Posterior vena cava (tissue), 2 donors: ENCODE results near the gene SFRP5. TPM values are rescaled to one million over a fixed set of nuclear protein-coding genes. Genes with fewer than 3 reads are reported as not detected.
A peak's percentile ranks its signal among the peaks of the same experiment; 100 is the strongest.

Experiments
- DNase-seq: peaks from one replicate; pipeline ENCODE4 v3.0.0-alpha.2; 2020; ENCODE audit warnings: low spot score
- intact Hi-C, 2 donors: fragments of 100-400 bp; cut with DNase I; formaldehyde crosslinking; loops; one replicate each; pipeline versions ENCODE4 v1.14.1 to v1.14.2; 2022 to 2023
- total RNA-seq, 2 donors: library from RNA; stranded (reverse); fragmentation: NEBNext Ultra II Directional; extraction: Animal tissue kit (Norgen Biotek cat#: 25700); gene quantifications; one replicate each; pipeline ENCODE4 v1.2.1, GENCODE V29; 2021
- donor health status: DM: yes; HTN: yes; CAD: no.
- donor health status: DM: yes; HTN: yes; CAD: no.

Gene SFRP5
- total RNA-seq, 2 donors from 2014 or later, result 0.38 to 0.56 TPM

DNA sequence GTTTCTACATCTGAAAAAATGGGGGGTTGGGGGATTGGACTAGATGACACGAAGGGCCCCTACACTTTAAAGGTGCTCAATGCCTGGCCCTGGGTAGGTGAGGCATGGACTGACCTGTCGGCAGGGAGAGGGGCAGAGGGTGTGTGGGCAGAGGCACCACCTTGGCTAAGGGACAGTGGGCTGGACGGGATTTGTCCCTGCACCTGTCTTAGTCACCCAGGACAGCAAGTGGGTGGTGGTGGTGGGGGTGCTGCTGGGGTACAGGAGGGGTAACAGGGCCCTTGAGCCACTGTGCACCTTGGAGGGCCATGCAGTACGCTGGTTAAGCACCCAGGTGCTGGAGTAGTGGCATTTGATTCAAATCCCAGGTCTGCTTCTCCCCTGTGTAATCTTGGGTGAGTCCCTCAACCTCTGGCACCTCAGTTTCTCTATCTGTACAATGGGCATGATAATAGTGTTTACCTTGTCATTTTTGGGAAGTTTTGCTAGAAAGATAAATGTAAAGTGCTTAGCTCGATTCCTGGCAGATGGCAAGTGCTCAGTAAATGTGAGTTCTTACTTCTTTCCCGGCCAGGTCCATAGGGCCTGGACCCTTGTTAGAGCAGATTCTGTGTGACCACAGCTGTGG is 18.1 kb upstream of the SFRP5 start:
- intact Hi-C loops, result loop anchor here (5.0 to 10.0 kb wide), 2 partner anchors 75 to 77 kb away; no protein-coding TSS in a partner anchor

DNA sequence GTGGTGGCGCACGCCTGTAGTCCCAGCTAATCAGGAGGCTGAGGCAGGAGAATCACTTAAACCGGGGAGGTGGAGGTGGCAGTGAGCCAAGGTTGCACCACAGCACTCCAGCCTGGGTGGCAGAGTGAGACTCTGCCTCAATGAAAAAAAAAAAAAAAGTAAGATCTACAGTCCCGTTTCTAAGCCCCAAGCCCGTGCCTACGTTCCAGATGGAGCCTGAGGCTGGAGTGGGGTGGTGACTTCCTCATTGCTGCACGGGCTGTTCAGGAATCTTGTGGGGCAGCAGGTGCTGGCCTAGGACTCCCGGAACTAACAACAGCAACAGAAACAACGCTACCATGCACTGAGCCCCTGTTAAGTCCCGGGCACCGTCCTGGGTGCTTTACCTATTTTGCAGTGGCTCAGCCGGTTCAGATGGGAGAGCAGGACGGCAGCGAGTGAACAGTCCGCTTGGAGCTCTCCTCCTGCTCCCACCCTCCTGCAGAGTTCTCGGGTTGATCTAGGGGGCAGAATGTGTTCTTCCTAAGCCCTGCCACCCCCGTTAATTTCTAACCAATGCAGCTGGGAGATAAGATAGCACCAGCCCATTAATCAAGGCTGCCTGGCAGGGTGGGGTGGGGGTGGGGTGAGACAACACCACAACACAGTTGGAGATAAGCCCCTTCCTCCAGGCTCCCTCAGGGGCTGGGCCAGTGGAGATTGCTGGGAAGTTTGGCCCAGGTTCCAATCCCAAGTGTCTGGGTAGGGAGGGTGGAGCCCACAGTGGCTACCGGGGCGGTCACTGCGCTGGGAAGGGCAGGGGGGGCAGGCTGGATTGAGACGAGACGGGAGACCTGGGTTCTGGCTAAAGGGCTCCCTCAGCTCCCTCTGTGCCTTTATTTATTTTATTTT is 17.0 kb upstream of the SFRP5 start:
- peak; percentile 58 for DNase-seq
- intact Hi-C loops, result no loop called here

More for the DNA sequence above, 18.1 kb upstream of the SFRP5 start:
- DNase-seq, result no peak

DNA sequence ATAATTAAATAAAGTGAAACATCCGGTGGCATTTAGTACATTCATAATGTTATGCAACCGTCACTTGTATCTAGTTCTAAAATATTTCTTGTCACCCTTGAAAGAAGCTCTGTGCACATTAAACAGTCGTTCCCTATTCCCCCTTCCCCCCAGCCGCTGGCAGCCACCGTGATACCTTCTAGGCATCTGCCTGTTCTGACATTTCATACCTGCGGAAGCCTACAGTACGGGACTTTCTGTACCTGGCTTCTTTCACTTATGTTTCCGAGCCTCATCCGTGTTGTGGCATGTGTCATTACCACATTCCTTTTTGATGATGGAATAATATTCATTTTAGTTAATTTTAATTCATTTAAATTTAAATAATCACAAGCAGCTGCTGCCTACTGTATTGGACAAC is 13.9 kb upstream of the SFRP5 start:
- peak; percentile 5 for DNase-seq
- intact Hi-C loops, result no loop called here

DNA sequence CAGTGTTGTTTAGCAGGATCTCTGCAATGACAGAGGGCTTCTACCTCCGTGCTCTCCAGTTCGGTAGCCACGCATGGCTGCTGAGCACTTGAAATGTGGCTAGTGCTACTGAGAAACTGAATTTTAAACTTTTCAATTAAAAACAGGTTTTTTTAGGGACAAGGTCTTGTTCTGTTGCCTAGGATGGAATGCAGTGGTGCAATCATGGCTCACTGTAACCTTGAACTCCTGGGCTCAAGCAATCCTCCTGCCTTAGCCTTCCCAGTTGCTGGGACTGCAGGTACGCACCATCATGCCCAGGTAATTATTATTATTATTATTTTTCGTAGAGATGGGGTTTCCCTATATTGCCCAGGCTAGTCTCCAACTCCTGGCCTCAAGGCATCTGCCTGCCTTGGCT is 13.4 kb upstream of the SFRP5 start:
- intact Hi-C loops, result no loop called here
- no peak for DNase-seq

DNA sequence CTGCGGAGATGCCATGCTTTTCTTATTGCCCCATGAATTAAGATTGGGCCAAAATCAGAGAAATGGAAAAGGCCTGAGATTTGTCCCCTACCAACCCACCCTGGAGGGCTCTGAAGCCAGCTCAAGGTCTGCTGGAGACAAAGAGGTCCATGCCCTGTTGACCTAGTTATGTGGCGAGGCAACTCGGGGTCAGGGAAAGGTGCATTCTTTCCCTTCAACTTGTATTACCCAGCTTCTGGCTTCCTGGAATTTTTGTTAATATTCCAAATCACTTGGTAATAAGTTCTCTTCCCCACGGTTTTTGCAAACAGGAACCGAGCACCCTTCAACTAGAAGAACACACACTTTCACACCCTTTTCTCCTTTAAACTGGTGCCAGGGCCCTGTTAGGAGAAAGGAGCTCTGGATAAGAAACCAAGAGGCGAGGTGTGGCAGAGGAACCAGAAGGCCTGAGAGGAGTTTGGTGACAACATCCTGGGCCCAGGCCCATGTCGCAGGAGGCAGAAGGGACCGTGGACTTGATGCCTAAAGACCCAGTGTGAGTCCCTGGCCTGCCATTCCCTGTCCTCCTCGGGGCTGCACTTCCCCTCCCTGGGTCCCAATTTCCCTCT is 12.5 kb upstream of the SFRP5 start:
- no peak for DNase-seq
- intact Hi-C loops, result no loop called here

DNA sequence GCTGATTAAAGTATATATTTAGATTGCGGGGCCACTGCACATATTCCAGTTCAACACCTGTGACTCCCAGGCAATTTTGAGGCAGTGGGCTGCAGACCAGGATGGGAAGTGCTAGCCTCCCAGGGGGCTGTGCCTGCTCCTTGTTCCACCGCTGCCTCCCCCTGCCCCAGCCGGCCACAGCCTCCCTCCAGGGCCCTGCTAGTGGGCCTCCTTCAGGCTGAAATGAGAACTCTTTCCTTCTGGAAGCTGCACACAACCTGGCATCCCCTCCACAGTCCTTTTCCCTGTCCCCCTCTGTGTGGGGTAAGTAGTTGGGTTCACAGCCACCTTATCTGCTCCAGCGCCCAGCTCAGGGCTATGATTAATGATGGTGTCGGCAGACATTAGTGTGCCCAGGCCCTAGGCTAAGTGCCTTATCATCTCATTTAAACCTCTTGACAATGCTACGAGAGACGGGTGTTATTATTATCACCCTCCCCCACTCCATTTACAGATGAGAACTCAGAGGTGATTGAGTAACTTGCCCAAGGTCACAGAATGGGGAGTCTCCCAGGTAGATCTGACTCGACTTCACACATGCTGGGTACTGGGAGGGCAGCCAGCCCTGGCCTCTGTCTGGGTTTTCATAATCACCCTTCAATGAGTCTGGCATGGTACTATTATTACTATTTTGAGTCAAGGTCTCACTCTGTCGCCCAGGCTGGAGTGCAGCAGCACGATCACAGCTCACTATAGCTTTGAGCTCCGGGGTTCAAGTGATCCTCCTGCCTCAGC is 10.8 kb upstream of the SFRP5 start:
- DNase-seq, result no peak
- intact Hi-C loops, result no loop called here

DNA sequence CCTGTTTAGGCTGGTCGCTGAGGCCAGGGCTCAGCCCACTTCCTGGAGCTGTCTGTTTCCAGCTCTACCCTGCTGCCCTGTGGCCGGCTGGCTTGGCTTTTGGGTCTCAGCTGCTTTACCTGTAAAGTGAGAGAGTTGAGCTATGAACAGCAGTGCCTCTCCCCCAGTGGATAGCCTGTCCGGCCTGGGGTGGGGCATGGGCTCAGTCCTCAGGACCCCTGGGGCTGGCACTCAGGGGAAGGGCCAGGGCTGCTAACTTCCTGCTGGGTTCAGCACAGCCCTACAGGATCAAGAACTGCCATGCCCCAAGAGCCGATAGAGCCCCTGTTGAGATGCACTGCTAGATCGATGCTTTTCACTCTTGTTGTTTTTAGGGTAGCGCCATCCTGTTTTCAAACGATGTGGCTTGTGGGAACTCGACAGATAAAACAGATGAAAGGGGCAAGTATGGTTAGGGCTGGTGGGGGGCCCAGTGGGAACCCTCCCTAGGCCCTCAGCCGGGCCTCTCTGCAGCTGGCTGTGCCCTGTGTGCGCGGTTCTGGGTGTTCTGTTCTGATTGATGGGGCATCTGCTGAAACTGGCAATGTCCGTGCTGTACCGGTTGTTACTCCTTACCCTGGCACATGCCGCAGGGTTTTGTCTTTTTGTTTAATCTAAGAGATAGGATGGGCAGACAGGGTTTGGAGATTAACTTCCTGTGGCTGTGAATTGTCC is 10.0 kb upstream of the SFRP5 start:
- DNase-seq, result no peak
- intact Hi-C loops, result no loop called here

DNA sequence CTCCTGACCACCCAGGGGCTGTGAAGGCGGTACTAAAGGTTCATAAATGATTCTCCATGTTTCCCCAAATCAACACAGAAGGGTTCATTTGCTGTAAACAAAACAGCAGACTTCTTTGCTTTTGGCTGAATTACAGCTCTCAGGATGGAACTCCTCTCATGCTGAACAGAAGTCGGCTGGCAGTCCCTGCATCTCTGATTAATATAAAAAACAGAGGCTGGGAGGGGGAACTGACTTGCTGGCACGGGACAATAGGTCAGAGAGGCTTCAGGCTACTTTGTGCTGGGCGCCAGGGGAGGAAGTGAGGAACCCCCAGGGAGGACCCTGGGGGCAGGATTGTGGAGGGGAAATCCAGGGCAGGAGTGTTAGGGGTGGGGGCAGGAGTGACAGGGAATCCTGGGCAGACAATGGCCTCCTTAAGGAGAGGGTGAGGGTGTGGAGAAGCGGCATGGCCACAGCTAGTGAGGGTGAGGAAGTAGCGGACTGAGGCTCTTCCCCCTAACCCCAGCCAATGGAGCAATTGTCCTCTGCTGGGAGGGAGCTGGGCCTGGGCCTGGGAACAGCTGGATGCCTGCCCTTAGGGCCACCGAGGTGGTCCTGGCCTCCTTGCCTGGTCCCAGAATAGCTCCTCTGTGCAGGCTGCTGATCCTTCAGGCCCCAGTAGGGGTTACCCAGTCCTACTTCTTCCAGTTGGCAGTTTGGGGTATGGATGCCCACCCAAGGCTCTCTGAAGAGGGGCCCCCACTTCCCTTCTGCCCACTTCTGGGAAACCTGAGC is 9.2 kb upstream of the SFRP5 start:
- intact Hi-C loops, result no loop called here
- no peak for DNase-seq

DNA sequence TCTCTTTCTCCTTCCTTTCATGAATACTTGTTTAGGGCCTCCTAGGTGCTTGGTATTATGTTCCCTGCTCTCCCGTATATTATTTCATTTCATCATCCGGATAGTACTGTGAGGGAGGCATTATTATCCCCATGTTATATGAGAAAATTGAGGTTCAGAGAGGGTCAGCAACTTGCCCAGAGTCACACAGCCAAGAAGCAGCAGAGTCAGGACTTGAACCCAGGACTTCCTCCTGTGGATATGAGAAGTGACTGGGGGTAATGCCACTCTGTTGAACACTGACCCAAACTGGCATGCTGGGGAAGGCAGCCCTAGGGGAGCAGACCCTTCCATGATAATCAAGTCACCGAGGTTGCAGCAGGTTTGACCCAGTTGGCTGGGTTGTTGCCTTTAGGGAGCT is 8.2 kb upstream of the SFRP5 start:
- no peak for DNase-seq
- intact Hi-C loops, result no loop called here

DNA sequence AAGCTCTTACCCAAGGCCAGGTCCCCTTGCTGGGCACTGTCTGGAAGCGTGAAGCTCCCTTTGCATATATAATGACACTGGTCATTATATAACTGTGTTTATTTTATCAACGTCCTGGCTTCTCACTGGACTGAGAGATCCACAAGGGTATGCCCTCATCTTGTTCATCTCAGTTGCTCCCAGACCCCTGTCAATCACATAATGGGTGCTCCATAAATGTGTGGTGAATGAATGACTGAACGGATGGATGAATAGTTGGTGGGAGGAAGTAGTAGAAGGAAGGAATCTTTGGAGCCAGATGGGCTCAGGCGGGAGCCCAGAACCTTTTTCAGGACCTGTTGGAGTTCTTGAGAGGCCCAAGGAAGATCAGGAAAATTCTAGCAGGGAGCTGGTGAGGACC is 7.7 kb upstream of the SFRP5 start:
- intact Hi-C loops, result no loop called here

DNA sequence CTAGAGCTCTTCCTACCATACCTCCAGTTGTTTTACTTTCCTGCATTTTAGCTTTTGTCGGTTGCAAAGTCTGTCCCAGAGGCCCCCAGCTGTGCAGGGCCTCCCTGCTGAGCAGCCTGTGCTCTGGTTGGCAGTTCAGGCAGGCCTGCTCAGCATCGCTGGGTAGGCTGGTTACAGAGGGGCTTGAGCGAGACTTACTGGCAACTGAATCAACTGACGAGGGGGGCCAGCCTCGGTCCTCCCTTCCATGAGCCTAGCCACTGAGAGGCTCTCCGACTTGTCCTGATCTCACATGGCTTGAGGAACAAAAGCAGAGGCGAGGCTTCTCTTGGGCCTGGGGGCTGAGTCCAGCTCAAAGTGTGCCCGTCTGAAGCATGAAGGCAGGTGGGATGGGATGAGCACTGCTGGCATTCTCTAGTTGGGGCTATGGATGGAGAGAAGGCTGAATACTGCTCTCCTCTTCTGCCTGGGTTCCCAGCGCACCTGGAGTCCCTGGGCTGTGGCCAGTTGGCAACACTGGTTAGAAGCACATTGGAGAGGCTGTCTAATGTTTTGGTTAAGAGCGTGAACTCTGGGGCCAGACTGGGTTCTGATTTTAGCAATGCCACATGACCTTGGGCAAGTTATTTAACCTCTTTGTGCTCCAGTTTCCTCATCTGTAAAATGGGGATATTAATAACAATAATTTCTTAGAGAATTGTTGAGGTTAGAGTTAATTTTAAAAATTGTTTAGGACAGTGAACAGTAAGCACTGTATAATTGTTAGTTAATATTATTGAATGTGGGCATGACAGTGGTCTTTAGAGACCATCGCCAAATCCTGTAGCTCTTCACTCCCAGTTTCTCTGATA is 6.9 kb upstream of the SFRP5 start:
- DNase-seq, result no peak

More for the DNA sequence above, 7.7 kb upstream of the SFRP5 start:
- no peak for DNase-seq

DNA sequence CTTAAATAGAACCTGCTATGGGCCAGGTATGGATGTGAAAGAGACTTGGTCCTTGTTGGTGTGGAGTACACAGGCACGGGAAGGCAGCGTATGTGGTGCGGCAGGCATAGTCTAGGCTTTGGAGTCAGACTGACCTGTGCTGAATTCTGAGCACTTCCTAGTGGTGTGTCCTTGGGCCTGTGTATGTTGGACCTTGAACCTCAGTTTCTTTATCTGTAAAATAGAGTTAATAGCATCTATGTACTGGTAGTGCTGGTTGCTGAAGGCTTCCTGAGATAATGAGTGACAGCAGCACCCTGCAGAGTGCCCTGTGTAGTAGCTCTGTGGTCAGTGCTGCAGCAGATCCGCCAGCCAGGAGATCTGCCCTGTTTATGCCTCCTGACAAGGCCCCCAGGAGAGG is 5.3 kb upstream of the SFRP5 start:
- DNase-seq, result no peak
- intact Hi-C loops, result no loop called here

More for the DNA sequence above, 6.9 kb upstream of the SFRP5 start:
- intact Hi-C loops, result no loop called here

DNA sequence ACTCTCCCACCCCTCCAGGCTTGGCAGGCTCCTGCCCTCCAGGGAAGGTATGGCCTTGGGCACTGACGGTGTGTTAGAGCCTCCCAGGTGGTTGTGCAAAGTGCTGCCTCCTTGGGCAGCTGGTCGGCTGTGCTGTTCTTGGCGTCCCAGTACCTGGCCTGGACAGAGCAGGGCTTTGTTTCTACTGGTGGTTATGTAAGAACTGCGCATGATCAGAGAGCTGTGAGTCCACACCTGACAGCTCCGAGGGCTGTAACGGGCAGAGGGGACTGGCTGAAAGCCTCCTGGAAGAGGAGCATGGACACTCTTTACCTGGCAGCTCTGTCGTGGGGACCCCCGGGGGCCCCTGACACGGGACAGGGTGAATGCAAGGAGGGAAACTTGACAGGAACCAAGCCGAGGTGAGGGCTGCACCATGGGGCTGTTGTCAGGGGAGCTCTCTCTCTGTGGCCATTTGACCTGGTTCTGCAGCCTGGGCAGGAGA is 3.1 kb upstream of the SFRP5 start:
- intact Hi-C loops, result no loop called here
- DNase-seq, result no peak

DNA sequence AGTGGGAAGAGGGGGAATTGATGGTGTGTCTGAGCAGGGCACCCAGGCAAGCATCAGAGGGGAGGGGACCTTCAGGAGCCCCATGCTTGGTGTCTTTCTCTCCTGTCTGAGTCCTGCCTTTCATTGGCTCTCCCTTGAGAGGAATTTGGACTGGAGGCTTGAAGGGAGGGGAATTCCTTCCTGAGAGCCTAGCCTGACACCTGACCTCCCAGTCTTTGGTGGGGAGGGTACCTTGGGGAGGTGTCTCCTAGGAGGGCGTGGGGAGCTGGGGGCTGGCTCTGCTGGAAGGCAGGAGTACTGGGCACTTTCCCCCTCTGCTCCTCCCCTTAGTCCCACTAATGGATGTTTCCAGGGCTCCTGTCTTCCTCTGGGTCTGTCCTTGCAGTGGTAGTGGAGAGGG is 1.3 kb upstream of the SFRP5 start:
- DNase-seq, result no peak
- intact Hi-C loops, result no loop called here

DNA sequence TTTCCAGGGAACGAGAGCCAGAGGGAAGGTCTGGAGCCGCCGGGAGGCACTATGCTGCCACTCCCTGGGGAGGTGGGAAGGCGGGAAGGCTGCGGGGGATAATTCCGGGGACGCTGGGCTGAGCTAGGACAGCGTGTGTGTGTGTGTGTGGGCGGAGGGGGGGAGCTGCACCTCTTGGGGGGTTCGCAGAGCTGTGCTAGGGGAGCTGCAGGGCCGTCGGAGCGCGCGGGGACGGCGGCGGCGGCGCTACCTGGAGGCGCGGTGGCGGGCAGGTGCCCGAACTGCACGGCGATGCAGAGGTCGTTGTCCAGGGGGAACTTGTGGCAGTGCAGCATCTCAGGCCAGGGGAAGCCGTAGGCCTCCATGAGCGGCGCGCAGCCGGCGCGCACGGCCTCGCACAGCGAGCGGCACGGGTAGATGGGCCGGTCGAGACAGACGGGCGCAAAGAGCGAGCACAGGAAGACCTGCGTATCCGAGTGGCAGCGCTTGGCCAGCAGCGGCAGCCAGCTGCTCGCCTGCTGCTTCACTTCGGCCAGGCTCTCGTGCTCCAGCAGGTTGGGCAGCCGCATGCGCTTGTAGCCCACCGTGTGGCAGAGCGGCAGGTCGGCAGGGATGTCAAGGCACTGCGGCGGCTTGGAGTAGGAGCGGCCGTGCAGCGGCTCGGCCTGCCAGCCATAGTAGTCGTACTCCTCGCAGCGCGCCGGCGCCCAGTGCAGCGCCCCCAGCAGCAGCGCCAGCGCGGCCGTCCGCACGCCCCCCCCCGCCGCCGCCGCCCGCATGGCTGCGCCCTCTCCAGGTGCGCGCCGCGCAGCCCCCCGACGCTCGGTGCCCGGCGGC is 526 bp downstream of the SFRP5 start:
- DNase-seq, result no peak

DNA sequence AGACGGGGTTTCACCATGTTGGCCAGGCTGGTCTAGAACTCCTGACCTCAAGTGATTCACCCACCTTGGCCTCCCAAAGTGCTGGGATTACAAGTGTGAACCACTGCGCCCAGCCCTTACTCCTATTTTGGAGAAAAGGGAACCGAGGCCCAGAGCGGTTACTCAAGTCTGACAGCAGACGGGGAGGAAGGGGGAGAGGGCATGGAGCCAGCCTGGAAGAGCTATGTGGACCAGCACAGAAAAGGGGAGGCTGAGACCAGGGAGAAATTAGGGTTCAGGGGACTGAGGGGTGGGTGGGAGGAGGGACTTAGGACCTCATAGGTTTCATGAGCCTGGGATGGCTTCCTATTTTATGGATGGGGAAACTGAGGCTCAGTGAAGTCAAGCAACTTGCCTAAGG is 1.5 kb downstream of the SFRP5 start:
- intact Hi-C loops, result no loop called here
- DNase-seq, result no peak

More for the DNA sequence above, 526 bp downstream of the SFRP5 start:
- intact Hi-C loops, result no loop called here
